ENCODE data around the gene AP2B1.

DNA sequence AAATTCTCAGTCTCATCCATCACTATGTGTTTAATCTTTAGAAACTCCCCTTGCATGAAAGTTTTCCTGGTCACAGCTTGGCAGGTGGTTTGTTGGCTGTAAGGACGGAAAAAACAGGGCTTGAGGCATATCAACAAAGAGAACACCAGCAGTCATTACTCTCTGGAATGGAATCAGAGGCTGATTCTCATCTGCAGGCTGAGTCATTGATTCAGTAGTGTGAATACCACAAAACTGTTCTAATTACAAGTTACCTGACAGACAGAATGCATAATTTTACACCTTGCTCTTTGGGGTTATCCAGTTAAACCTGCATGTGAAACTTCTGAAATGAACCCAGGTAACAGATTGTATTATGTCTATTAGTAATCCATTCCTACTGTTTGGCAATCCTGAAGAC is 38.1 kb upstream of the AP2B1 start:
- TF ChIP-seq CTCF (conservative IDR thresholded peaks at IDR 0.05): no peak
- no peak for TF ChIP-seq ZFX (IDR thresholded peaks at IDR 0.05)
